NCI-H2196 treated with DMSO at 0.1 percent for 48 hours (cell line): ENCODE results near the gene CCL22.
"Not testable (repeated sequence)": the region's sequence is repeated elsewhere in the genome, so short reads cannot be mapped to it uniquely, and the experiment has no call there.

Source experiments
- DNase-seq: peaks from one replicate; lab custom pipeline; 2025; ENCODE audit not compliant: unreplicated experiment; lab: John Stamatoyannopoulos, UW

The CCL22 gene

DNA sequence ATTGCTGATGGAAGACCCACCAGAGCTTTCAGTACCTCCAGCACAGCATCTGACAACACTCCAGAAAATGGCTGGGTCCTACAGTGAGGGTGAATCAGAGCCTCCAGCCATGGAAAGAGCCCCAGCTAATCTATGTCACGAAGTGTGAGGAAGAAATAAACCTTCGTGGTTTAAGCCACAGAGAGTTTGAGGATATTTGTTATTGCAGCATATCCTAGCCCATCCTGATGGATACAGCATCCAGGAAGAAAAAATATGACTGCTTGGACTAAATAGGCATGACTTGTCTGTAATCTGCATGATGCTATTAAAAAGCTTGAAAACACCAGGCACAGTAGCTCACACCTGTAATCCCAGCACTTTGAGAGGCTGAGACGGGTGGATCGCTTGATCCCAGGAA lies 32.7 kb downstream of the CCL22 start:
- no peak for DNase-seq

DNA sequence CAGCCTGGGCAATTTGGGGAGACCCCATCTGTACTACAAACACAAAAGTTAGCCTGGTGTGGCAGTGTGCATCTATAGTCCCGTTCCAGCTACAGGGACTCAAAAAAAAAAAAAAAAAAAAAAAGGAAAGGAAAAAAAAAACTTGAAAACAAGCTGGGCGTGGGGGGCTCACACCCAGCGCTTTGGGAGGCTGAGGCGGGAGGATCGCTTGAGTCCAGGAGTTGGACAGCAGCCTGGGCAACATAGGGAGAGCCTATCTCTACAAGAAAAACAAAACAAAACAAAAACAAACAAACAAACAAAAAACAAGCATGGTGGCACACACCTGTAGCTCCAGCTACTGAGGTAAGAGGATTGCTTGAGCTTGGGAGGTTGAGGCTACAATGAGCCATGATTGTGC lies 33.1 kb downstream of the CCL22 start:
- no peak for DNase-seq

DNA sequence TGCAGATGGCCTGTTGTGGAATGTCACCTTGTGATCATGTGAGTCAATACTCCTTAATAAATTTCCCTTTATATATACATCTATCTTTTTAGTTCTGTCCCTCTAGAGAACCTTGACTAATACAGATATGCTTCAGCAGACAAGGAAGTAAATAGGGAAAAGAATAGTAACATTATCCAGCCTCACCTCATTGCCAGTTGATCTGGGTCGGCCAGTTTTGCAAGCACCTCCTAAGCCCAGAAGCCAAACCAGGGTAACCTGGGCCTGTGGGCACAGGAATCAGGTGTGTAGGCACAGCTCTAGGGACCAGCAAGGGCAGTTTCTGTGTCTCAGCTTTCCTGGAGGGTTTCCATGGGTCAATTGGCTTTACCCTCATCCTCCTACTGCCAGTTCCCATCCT lies 34.1 kb downstream of the CCL22 start:
- no peak for DNase-seq

DNA sequence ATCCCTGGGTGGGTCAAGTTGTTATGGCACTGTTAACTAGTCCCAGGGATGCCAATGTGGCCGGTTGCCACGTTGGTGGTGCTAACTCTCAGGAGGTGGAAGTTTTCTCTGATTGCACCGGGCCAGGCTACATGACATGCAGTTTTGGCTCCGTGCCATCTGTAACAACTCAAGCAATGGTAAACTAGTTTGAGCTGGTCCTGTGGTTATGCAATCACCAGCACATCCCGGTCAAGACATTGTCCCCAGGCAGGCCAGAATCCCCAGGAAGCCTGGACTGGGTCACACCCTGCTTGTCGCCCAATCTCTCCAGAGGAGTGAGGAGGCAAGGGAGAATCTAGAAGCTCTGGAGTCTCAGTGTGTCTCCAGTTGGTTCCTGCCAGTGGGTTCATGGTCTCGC lies 35.9 kb downstream of the CCL22 start:
- DNase-seq: no peak

DNA sequence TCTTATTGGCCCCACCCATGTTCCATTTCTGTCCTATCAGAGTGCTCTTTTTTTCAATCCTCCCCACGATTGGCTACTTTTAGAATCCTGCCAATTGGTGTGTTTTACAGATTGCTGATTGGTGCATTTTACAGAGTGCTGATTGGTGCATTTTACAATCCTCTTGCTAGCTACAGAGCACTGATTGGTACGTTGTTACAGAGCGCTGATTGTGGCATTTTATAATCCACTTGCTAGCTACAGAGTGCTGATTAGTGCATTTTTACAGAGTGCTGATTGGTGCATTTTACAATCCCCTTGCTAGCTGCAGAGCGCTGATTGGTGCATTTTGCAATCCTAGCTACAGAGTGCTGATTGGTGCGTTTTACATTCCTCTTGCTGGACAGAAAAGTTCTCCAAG lies 36.4 kb downstream of the CCL22 start:
- DNase-seq: no peak

DNA sequence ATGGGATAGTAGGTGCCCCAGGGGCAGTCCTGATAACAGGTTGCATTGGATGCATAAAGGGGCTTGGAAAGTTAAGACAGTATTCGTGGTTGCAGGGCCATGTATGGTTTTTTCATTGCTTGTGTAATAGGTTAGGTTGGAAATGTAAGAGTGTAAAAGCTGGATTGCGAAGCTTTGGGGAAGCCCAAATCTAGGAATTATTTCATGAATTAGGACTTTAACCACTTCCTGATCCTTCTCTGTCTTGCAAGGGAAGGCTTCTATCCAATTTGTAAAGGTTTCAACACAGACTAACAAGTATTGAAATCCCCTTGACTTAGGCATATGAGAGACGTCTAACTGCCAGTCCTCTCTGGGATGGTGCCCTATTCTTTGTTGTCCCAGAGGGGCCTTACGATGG lies 38.2 kb downstream of the CCL22 start:
- no peak for DNase-seq

DNA sequence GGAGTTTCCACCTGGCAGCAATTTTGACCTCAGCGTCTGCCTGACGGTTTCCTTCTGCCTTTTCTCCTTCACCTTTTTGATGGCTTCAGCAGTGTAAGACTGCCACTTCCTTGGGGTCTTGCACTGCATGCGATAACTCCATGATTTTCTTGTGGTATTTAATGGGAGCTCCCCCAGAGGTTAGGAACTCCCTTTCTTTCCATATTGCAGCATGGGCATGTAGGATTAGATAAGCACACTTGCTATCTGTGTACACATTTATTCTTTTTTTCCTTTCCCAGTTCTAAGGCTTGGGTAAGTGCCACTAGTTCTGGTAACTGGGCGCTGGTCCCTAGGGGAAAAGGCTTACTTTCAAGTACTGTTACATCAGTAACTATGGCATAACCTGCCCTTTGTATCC lies 38.9 kb downstream of the CCL22 start:
- DNase-seq: not testable (repeated sequence)

DNA sequence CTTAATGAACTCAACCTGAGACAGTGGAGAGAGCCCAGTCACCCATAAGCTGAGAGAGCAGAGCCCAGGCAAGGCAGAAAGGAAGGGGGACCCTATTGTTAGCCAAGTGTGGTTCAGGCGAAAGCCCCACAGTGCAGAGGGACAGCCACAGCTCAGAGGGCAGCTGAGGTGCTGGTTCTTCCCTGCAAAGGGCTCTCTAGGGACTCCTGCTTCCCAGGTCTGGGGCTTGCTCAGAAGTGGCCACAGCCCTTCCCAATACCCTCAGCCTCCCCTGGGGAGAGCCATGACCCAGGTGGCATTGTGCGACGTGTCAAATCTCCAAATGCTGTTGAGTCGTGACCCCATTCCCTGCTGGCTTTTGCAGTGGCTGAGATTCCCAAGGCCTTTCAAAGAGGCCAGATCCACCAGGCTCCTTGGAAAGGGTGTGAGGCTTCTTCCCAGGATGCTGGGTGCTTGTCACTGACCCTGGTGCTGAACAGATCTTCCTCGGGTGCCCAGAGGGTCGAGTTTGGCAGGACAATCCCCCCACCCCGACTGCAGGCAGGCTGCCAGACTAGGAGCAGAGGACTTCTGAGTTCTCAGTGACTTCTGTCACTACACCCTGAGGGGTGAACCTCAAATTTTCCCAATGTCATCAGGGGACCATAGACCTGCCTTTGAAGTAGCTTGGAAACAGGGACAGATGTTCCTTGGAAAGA lies 43.5 kb downstream of the CCL22 start:
- DNase-seq: no peak

DNA sequence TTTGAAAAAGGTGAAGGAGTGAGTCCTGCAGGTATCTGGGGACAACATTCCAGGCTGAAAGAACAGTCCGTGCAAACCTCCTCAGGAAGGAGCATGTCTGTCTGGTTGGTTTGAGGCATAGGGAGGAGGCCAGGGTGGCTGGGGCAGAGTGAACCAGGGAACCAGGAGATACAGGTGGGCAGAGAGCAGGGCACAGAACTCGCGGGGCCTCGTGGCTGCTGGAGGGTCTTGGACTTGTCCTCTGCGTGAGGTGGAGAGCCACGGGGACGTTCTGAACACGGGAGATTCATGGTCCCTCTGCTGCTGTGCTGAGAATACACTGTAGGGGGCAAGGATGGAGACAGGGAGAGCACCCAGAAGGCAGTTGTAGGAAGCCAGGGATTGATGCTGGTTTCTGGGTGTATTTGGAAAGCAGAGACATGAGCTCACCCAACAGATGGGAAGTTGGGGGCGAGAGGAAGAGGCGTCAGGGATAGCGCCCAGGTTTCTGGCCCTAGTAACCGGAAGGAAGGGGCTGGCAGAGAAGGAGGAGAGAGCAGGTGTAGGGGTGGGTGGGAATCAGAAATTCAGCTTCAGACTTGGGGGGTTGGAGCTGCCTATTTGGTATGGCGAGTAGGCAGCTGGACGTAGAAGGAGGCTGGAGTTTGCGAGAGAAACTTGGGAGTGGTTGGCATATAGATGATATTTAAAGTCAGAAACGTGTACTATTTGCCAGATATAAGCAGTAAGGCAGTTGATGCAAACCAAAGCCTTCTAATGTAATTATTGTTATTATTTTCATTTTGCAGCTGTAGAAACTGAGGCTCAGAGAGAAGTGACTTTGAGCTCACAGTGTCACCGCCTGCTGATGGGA lies 45.6 kb downstream of the CCL22 start, which contains the start of gene CCL17:
Gene CCL17 (plus strand): TSS at position 803 of the 853 bp plus-strand sequence. CDS start 9,166 bp downstream, outside the sequence.
- no peak for DNase-seq

DNA sequence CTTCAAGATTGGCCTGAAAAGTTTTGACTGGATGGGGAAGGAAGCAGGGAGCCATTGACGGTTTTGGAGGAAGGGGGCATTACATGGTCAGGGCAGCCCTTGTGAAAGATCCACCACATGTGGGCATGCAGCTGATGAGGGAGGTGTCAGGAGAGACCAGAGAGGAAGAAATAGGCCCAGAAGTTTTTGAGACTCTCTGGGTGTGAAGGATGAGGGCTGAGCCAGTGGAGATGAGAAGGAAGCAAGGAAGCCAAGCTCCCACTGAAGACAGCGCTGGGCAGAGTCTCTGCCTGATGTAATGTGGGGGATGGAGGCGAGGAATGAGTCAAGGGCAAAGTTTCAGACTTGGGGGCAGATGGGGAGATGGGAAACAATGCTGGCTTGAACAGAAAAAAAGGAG lies 46.5 kb downstream of the CCL22 start:
- DNase-seq: no peak

DNA sequence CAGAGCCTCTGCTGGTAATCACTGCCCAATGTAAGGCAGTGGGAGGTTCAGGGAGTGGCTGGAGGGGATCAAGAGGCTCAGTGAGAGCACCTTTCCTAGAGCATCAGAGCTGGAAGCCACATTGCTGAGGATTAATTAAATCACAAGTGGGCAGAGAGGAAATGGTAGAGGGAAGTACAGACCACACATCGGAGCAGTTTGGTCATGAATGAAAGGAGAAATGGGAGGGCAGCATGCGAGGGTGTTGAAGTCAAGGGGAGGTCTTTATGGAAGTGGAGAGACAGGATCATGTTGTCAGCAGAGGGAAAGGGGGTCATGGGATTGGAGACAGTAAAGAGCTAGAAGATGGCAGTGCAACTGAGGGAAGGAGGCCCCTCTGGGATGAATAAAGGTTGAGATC lies 48.3 kb downstream of the CCL22 start:
- DNase-seq: no peak

DNA sequence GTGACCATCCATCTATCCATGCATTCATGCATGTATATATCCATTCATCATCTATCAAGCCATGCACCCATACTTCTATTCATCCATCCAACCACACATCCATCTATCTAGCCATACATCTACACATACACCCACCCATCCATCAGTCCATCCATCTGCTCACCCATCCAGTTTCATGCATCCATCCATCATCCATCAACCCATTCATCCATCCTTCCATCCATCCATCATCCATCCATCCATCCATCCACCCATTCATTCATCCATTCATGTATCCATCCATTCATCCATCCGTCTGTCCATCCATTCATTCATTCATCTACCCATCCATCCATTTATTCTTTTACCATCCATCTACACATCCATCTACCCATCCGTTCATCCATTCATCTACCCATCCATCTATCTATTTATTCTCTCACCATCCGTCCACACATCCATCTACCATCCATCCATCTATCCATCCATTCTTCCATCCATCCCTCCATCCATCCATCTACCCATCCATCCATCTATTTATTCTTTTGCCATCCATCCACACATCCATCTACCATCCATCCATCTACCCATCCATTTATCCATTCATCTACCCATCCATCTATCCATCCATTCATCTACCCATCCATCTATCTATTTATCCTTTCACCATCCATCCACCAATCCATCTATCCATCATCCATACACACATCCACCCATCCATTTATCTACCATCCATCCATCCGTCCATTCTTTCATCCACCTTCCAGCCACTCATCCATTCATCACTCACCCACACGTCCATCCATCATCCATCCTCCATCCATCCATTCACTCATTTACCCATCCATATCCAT lies 49.2 kb downstream of the CCL22 start:
- DNase-seq: no peak

DNA sequence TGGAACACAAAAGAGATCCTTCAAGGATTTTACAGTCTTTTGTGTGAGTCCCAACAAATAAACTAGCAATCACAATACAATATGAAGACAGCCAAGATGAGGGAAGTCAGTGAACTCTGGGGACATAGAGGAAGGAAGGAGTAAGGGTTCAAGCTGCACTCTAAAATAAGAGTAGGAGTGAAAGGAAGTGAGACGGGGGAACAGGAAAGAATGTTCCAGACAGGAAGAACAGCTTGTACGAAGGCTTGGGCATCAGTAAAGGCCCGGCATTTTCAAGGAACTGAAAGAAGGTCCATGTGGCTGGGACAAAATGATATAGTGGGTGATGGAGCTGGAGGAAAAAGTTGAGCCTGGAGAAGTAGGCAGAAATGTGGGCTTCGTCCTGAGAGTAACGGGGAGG lies 50.5 kb downstream of the CCL22 start:
- no peak for DNase-seq

DNA sequence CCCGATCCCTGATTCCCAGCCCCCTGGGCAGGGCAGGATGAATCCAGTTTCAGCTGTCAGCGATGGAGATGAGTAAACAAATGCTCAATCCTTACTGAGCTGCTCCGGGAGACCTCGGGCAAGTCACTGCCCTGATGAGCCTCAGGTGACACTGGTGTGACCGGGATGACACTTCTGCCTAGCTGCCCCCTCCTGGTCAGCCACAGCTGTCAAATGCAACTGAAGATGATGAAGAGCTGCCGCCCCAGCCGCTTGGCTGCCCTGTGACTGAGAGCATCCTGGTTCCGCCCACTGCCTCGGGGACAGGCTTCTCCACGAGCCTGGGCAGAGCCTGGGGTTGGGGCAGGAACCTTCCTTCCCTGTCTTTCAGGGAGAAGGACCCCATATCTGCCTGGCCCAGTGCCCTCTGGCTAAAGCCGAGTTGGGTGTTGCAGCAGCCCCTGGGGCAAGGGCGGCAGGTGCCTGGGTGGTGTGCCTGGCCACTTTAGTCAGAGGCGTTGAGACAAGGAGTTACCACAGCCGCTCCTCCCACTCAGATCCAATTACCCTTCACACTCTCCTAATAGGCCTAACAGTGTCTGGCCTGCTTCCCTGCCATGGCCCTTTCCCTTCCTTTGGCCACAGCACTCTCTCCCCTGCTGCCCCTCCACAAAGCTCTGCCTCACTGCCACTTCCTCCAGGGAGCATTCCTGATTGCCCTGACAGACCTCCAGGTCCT lies 51.4 kb downstream of the CCL22 start:
- no peak for DNase-seq

DNA sequence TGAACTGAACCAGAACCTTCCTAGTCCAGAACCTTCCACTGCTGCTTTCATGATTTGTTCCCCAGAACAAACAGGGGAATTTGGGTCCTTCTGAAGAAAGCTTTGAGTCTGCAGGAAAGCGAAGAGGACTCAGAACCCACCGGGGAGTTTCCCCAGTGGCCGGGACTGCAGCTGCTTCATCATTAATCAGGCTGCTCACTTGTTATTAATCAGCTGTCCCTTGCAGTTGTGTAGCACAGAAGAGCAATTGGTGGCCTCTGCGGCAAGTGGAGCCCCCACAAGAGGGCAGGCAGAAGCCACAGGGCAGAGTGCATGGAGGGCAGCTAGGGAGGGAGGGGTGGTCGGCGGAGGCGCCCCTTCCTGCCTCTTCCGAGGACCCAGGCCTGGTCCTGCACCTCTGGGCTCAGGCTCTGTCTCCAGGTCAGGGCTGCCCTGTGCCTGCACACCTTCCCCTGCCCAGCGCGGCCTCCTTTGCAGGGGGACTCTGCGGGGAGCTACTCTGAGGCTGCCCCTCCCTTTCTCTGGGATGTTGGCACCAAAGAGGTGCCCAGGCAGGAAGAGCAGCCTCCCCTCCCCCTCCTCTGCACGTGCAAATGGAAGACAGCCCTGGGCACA lies 52.9 kb downstream of the CCL22 start:
- DNase-seq: no peak

DNA sequence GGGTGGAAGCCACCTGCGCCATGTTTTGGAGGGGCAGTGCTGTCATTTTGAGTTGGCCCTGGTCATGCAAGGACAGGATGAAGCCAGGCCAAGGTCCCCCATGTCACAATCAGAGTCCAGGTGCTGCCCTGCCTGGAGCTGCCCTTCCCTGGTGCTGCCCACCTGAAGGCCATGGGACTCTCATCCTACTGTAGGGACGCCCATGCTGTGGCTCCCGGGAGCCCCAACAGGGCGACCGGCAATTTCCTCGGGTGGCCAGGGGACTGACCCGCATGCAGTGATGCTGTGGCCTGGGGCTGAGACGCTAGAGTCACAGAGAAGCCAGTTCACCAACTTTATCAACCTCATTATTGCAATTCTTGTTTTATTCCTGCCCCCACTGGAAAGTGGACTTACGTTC lies 54.0 kb downstream of the CCL22 start:
- no peak for DNase-seq

DNA sequence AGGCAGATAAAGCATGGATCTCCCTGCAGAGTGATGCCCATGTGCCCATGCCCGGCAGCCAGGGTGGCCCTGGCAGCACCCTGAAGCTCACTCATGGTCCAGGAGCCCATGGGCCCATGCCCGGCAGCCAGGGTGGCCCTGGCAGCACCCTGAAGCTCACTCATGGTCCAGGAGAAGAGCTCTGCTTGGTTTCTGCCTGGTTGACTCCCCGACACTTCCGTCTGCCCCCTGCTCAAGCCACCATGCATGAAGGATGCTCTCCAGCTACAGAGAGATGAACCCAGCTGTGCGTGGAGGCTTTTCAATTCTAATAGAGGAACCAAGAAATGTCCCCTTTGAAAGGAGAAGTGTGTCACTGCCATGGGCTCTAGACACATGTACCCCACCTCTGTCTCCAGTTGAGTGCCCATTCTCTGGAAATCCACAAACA lies 54.7 kb downstream of the CCL22 start:
- DNase-seq: no peak

DNA sequence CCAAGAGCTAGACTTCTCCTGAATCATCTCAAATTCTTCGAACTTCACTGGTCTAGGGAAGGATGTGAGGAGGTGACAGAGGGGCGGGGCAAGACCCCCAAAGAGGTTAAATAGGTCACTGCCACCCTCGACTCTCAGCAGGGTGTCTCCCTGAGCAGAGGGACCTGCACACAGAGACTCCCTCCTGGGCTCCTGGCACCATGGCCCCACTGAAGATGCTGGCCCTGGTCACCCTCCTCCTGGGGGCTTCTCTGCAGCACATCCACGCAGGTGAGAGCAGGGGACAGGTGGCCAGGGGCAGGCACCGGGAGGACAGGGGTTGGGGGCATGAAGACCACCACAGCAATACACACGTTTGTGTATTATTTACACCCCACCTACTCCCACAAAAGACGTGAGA lies 55.1 kb downstream of the CCL22 start:
- DNase-seq: no peak
